GM18505 (cell line): Measurements from ENCODE around the gene ZGLP1.
"Not testable (repeated sequence)": the region's sequence is repeated elsewhere in the genome, so short reads cannot be mapped to it uniquely, and the experiment has no call there.

ENCODE experiments used
- ATAC-seq: cut with Tn5 transposase; IDR thresholded peaks from one replicate; pipeline ENCODE4 v1.9.1; 2021; ENCODE audit not compliant: unreplicated experiment
- POLR2A ChIP-seq: IDR thresholded peaks from 4 replicates; pipeline ENCODE4 v1.6.1; 2011; ENCODE audit warnings: borderline replicate concordance; ENCODE audit not compliant: insufficient read depth, insufficient read length; ENCODE audit errors: extremely low read depth

Gene ZGLP1

DNA sequence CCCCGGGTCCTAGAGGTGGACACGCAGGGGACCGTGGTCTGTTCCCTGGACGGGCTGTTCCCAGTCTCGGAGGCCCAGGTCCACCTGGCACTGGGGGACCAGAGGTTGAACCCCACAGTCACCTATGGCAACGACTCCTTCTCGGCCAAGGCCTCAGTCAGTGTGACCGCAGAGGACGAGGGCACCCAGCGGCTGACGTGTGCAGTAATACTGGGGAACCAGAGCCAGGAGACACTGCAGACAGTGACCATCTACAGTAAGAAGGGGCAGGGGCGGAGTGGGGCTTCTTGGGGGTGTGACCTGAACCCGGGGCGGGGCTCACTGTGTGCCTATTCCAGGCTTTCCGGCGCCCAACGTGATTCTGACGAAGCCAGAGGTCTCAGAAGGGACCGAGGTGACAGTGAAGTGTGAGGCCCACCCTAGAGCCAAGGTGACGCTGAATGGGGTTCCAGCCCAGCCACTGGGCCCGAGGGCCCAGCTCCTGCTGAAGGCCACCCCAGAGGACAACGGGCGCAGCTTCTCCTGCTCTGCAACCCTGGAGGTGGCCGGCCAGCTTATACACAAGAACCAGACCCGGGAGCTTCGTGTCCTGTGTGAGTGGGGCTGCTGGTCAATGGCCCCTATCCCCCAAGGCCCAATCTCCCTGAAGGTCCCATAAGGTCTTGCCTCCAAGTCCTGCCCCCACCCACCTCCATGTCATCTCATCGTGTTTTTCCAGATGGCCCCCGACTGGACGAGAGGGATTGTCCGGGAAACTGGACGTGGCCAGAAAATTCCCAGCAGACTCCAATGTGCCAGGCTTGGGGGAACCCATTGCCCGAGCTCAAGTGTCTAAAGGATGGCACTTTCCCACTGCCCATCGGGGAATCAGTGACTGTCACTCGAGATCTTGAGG, 25.3 kb downstream of the ZGLP1 start:
- ATAC-seq, result no peak
- TF ChIP-seq POLR2A, result no peak

DNA sequence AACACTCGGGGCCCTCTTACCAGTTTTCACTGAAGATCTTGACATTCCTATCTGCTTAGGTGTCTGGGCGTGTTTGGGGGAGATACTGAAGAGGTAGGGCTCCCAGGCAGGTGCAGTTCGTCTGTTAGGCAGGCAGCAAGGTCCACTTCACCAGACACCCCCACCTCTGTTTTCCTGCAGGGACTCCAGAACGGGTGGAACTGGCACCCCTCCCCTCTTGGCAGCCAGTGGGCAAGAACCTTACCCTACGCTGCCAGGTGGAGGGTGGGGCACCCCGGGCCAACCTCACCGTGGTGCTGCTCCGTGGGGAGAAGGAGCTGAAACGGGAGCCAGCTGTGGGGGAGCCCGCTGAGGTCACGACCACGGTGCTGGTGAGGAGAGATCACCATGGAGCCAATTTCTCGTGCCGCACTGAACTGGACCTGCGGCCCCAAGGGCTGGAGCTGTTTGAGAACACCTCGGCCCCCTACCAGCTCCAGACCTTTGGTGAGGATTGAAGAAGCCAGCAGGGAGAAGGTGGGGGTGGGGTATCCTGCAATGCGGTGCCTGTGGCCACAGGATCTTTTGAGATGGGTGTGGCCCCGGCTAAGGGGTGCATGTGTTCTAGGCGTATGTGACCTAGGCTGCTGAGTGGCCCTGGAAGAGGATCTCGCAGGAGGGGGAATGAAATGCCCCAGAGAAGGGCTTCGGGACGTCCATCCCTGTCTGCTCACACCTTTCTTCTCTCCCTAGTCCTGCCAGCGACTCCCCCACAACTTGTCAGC, 26.1 kb downstream of the ZGLP1 start:
- no peak for ATAC-seq
- peak; percentile 22 for TF ChIP-seq POLR2A

DNA sequence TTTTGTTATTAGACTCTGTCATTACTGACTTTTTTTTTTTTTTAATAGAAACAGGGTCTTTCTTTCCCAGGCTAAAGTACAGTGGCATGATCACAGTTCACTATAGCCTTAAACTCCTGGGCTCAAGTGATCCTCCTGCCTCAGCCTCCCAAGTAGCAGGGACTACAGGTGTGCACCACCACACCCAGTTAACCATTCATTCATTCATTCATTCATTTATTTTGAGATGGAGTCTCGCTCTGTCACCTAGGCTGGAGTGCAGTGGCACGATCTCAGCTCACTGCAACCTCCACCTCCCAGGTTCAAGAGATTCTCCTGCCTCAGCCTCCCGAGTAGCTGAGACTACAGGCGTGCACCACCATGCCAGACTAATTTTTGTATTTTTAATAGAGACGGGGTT, 27.6 kb downstream of the ZGLP1 start:
- not testable (repeated sequence) for ATAC-seq

DNA sequence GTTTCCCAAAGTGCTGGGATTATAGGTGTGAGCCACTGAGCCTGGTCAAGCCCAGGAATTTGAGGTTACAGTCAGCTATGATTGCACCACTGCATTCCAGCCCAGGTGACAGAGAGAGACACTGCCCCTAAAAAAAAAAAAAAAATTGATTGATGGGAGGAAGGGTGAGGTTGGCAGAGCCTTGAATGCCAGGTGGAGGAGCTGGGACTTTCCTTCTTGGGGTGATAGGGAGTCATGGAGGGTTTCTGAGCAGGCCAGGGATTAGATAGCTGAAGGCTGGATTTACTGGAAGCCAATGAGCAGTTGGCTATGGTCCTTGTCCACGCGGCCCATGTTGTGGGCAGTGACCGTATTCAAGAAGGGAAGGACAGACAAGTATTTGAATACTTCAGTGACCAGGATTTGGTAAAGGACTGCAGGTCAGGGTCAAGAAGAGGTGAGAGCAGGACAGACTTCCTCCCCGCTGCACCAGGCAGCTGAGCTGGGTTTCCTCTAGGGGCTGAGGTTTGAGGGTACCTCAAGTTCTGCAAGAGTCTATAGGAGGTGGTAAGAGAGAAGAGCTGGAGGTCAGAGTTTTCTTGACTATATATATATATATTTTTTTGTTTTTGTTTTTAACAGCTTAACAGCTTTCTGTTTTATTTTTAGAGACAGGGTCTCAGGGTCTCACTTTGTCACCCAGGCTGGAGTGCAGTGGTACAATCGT, 29.7 kb downstream of the ZGLP1 start:
- no peak for ATAC-seq
- no peak for TF ChIP-seq POLR2A

DNA sequence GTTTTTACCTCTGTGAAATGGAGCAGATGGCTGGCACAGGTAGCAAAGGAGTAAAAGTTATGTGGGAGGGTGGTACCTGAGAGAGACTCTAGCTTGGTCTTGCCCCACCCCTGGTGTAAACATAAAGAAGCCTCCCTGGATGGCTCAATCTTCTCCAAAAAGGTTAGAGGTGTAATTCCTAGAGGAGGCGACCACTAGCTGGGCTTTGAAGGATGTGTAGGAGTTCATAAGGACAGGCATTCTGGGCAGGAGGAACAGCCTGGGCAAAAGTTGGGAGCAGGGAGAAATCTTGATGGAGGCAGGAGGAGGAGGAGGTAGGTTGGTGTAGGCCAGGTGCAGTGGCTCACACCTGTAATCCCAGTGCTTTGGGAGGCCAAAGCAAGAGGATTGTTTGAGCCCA, 30.7 kb downstream of the ZGLP1 start:
- ATAC-seq, result no peak
- TF ChIP-seq POLR2A, result no peak

DNA sequence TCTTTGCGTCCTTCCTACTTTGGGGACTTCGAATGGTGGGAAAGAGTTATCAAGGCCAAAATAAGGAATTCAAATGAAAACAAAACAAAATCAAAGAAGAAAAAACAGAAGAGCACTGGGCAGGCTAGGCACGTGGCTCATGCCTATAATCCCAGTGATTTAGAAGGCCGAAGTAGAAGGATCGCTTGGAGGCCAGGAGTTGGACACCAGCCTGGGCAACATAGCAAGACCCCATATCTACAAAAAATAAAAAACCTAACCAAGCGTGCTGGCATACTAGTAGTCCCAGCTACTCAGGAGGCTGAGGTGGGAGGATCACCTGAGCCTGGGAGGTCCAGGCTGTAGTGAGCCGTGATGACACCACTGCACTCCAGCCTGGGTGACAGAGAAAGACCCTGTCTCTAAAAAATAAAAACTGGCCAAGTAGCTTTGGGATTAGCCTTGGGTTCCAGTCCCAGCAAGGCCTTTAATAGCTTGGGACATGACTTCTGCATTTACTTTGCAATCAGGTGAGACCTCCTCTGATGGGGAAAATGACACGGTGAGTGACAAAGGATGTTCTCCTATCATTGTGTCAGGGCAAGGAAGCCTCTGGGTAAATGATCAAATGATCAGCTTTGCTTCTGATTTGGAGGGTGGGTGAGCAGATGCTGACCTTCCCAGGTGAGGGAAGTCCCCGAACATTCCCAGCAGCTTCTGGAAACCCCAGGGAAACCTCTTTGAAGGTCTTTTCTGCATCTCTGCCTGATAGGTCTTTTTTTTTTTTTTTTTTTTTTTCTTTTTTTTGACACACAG, 31.6 kb downstream of the ZGLP1 start:
- no peak for TF ChIP-seq POLR2A
- no peak for ATAC-seq

DNA sequence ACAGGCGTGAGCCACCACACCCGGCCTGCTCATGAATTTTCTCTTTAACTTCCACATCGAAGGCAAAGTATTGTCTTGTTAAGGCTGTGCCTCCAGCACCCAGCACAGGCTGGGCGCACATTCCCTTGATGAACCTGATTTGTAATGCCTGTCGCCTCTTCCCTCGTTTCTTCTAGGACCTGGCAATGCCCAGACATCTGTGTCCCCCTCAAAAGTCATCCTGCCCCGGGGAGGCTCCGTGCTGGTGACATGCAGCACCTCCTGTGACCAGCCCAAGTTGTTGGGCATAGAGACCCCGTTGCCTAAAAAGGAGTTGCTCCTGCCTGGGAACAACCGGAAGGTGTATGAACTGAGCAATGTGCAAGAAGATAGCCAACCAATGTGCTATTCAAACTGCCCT, 35.0 kb downstream of the ZGLP1 start:
- ATAC-seq, result no peak
- TF ChIP-seq POLR2A, result peak; percentile 9

DNA sequence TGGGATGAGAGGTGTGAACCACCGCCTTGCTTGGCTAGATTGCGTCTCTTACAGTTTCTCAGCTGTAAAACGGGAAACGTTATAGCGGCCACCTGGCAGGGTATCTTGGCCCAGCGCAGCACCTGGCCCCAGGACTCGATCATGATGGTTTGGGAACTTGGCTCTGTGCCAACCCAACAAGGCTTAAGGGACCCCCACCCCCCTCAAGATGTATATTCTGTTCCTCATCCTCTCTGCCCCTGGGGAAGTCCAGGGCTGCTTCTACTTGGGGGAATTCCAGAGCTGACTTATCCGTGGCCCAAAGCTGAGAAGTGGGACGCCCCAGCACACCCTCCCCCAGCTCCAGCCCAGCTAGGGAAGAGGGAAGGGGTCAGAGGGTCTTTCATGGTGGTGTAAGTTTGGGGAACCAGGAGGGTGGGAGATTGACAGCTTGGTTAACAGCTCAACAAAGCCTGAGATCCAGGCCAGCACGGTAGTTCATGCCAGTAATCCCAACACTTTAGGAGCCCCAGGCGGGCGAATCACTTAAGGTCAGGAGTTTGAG, 38.0 kb downstream of the ZGLP1 start:
- ATAC-seq, result peak; percentile 18

DNA sequence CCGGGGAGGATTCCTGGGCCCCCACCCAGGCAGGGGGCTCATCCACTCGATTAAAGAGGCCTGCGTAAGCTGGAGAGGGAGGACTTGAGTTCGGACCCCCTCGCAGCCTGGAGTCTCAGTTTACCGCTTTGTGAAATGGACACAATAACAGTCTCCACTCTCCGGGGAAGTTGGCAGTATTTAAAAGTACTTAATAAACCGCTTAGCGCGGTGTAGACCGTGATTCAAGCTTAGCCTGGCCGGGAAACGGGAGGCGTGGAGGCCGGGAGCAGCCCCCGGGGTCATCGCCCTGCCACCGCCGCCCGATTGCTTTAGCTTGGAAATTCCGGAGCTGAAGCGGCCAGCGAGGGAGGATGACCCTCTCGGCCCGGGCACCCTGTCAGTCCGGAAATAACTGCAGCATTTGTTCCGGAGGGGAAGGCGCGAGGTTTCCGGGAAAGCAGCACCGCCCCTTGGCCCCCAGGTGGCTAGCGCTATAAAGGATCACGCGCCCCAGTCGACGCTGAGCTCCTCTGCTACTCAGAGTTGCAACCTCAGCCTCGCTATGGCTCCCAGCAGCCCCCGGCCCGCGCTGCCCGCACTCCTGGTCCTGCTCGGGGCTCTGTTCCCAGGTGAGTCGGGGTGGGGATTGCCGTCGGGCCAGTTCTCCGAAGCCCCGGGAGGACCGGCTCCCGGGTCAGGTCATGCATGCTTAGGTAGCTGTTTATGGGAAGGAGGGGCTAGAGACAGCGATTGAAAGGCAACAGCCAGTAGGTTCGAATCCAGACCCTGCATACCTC, 38.8 kb downstream of the ZGLP1 start, which contains the start of gene ICAM1:
TSS of gene ICAM1 (plus strand) at position 505 of the 779 bp plus-strand sequence. CDS start at position 545, 40 bp downstream.
- peak; percentile 42 for ATAC-seq
- peak; percentile 99 for TF ChIP-seq POLR2A

More for the DNA sequence above, 38.0 kb downstream of the ZGLP1 start:
- no peak for TF ChIP-seq POLR2A

DNA sequence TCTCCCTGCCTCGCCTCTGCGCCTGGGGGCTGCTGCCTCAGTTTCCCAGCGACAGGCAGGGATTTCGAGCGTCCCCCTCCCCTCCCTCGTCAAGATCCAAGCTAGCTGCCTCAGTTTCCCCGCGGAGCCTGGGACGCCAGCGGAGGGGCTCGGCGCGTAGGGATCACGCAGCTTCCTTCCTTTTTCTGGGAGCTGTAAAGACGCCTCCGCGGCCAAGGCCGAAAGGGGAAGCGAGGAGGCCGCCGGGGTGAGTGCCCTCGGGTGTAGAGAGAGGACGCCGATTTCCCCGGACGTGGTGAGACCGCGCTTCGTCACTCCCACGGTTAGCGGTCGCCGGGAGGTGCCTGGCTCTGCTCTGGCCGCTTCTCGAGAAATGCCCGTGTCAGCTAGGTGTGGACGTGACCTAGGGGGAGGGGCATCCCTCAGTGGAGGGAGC, 39.4 kb downstream of the ZGLP1 start:
- ATAC-seq, result peak; percentile 46

DNA sequence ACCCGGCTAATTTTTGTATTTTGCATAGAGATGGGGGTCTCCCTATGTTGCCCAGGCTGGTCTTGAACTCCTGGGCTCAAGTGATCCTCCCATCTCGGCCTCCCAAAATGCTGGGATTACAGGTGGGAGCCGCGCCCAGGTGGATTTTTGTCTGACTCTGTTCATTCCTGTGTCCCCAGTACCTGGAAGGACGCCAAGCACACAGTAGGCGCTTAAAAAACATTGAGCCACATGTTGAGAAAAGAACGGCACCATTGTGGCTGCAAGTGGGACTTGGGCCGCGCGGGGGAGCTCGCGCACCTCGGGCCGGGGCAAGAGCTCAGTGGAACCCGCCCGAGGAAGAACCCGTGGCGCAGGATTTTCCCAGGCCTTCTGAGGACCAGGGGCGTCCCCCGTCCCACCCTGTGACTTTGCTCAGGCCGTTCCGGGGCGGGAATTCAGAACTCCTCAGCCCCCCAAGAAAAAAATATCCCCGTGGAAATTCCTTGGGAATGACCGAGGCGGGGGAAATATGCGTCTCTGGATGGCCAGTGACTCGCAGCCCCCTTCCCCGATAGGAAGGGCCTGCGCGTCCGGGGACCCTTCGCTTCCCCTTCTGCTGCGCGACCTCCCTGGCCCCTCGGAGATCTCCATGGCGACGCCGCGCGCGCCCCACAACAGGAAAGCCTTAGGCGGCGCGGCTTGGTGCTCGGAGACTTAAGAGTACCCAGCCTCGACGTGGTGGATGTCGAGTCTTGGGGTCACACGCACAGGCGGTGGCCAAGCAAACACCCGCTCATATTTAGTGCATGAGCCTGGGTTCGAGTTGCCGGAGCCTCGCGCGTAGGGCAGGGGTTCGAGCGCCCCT, 40.1 kb downstream of the ZGLP1 start:
- peak; percentile 36 for ATAC-seq

More for the DNA sequence above, 39.4 kb downstream of the ZGLP1 start:
- TF ChIP-seq POLR2A, result no peak

More for the DNA sequence above, 40.1 kb downstream of the ZGLP1 start:
- no peak for TF ChIP-seq POLR2A
